ENCODE data around the gene GPATCH8.
A peak's percentile ranks its signal among the peaks of the same experiment; 100 is the strongest.
"Not testable (repeated sequence)": the region's sequence is repeated elsewhere in the genome, so short reads cannot be mapped to it uniquely, and the experiment has no call there.

GPATCH8 gene

GRCh38 chr17:44369414-44370023 lies 133.7 kb downstream of the GPATCH8 start:
- DNase-seq: not testable (repeated sequence)

- DNase-seq: not testable (repeated sequence)
Observed at GRCh38 chr17:44368391-44369243, 134.6 kb downstream of the GPATCH8 start.

GRCh38 chr17:44367231-44367979 lies 135.8 kb downstream of the GPATCH8 start:
- DNase-seq: no peak

GRCh38 chr17:44365051-44365450 lies 138.2 kb downstream of the GPATCH8 start:
- not testable (repeated sequence) for DNase-seq

- DNase-seq: peak; percentile 25
Observed at GRCh38 chr17:44363613-44364159, 139.5 kb downstream of the GPATCH8 start, which contains the start of gene FAM171A2. FAM171A2 (minus strand) TSS chr17:44363853; CDS start chr17:44363714, 139 bp downstream.

GRCh38 chr17:44362949-44363612 lies 140.1 kb downstream of the GPATCH8 start:
- DNase-seq: no peak

DNA sequence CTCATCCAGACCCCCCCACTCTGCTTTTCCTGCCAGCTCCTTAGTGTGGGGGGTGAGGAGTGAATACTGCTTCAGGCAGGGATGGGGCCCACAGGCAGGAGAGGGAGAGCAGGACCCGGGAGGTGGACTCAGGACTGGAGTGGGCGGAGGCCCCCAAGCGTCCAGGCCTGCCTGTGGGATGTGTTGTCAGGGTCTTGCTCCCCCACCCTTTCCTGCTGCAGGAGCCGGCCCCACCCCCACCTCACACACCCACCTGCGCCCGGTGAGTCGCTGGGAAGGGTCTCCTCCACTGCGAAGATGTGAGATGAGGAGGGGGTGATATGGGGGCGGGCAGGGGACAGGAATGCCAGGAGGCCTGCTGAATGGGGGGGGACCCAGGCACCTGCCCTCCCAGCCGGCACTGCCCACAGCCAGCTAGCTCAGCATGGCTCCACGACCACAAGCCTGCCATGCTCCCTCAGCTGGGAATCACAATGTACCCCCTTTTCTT lies 140.7 kb downstream of the GPATCH8 start:
- DNase-seq: no peak

DNA sequence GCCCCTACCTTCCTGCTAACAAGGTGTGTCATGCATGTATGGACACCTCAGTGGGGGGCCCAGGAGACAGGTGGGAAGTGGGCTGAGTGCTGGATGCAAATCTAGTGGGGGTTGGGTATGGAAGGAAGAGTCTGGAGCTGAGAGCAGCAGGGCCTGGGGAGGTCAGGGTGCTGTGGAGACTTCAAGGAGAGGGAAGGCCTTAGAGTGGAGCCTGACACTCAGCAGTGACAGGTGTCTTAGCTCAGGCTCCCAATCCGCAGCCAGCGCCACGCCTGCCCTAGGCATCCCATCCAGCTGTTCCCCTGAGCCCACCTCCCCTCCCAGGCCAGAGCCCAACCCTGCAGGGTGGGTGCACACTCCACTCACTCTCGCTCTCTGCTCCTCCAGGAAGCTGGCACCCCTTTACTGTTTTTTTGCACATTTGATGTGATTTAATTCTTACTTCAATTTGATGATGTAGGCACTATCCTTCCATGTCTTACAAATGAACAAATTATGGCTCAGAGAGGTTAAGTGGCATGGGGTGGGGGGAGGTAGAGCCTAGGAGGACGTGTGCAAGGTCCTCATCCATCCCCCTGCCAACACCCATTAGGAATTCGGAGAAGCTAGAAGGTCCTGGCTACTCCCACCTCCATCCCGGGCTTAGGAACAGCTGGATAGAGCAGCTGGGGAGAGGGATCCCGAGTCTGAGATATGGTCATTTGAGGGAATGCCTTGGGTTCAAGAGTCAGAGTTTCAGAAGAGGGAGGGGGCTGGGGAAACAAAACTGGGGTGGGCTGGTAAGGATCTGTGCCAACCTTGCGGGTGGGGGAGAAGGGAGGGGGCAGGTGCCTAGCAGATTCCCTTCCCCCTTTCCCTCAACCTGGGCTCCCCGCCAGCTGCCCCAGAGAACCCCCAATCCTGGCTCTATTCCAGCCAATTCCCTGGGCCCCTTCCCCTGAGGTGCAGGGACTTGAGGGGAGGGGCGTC lies 141.6 kb downstream of the GPATCH8 start:
- no peak for DNase-seq

GRCh38 chr17:44360826-44361225 lies 142.4 kb downstream of the GPATCH8 start:
- DNase-seq: peak; percentile 55

DNA sequence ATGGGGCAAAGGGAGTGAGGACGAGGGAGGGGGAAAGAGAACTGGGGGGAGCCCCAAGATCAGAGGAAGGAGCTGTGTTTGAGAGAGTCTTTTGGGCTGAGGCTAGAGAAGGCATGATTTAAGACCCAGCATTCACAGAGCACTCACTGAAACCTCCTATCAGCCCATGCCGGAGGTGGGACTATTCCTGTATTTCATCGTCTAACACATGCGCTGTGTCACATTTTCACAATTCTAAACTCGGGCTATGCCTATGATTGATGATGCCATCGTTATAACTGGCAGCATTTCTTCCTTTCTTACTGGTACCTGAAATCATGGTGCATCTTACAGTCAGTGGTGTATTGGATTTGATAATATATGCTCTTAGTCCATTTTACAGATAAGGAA lies 143.1 kb downstream of the GPATCH8 start:
- no peak for DNase-seq

- no peak for DNase-seq
Observed at GRCh38 chr17:44359458-44360143, 143.6 kb downstream of the GPATCH8 start.

DNA sequence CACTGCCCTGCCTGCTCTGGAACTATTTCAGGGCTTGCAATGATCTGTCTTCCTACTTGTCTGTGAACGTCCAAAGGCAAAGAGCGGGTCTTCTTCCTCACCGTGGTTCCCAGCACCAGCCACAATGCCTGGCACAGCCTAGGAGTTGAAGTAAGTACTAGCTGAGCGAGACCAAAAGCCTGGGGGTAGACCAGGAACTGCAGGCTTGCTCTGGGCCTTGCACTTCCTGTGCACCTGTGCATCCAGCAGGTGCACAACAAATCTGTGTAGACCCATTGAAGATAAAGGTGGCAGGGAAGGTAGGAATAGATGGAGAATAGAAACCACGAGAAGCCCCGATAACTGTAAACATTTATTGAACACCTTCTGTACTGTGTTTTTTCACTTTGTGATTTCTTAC lies 144.2 kb downstream of the GPATCH8 start:
- DNase-seq: no peak

DNA sequence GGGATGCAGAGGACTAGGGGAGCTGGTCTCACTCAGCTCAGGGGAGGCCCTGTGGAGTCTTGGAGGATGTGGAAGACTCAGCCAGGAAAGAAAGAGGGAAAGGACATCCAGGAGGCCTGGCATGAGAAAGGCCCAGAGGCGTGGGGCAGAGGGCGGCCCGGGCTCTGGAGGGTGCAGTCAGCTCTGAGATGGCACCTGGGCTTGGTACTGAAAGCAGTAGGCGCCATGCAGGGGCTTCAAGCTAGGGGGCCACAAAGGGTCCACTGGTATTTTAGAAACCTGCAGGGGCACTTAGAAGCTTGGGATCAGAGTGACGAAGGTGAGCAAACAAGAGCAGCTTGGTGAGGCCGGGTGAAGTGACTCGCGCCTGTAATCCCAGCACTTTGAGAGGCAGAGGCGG lies 145.1 kb downstream of the GPATCH8 start:
- DNase-seq: no peak

- no peak for DNase-seq
Observed at GRCh38 chr17:44356241-44356640, 147.0 kb downstream of the GPATCH8 start.

GRCh38 chr17:44355642-44356099 lies 147.5 kb downstream of the GPATCH8 start:
- DNase-seq: no peak

- no peak for DNase-seq
Observed at GRCh38 chr17:44354582-44355561, 148.3 kb downstream of the GPATCH8 start.

- no peak for DNase-seq
Observed at GRCh38 chr17:44353672-44354331, 149.4 kb downstream of the GPATCH8 start.

GRCh38 chr17:44352828-44353671 lies 150.2 kb downstream of the GPATCH8 start:
- DNase-seq: no peak

Data from NCI-H2227 treated with DMSO at 0.1 percent for 48 hours (cell line).